NT2/D1 (cell line): ENCODE measurements around the gene TSPAN31.

Experiments used
- DNase-seq: peaks from one replicate; pipeline ENCODE4 v3.0.0-alpha.2; 2011; ENCODE audit warnings: low read depth, low spot score
- H3K27me3 ChIP-seq: 2 replicates; pipeline ENCODE4 v1.6.0; 2011; ENCODE audit warnings: mild to moderate bottlenecking; ENCODE audit not compliant: insufficient read length, insufficient read depth
- H3K36me3 ChIP-seq: 2 replicates; pipeline ENCODE4 v1.6.1; 2011; ENCODE audit warnings: mild to moderate bottlenecking, low read length, mixed read lengths; ENCODE audit not compliant: insufficient read depth, insufficient read length
- H3K4me1 ChIP-seq: 2 replicates; pipeline ENCODE4 v1.5.1; 2011; ENCODE audit not compliant: insufficient read depth, insufficient read length
- H3K4me3 ChIP-seq: 2 replicates; pipeline ENCODE4 v1.5.1; 2011; ENCODE audit warnings: low read depth; ENCODE audit not compliant: insufficient read length
- H3K9ac ChIP-seq: 2 replicates; pipeline ENCODE4 v1.6.0; 2011; ENCODE audit warnings: low read depth; ENCODE audit not compliant: insufficient read length
- H3K9me3 ChIP-seq: 2 replicates; pipeline ENCODE4 v1.5.1; 2011; ENCODE audit warnings: mild to moderate bottlenecking, low read length; ENCODE audit not compliant: insufficient read depth
- SUZ12 ChIP-seq: IDR thresholded peaks from 2 replicates; pipeline ENCODE4 v1.6.1; 2011; ENCODE audit not compliant: insufficient read length, insufficient read depth; ENCODE audit errors: extremely low read depth
- YY1 ChIP-seq: IDR thresholded peaks from 2 replicates; pipeline ENCODE4 v1.6.1; 2011; ENCODE audit not compliant: insufficient read length, insufficient read depth
- ZNF274 ChIP-seq: IDR thresholded peaks from 2 replicates; pipeline ENCODE4 v1.6.1; 2011; ENCODE audit warnings: mild to moderate bottlenecking, low read depth, low read length

TSPAN31 gene

GRCh38 chr12:57781244-57781643 lies 36.4 kb downstream of the TSPAN31 start:
- Histone ChIP-seq H3K27me3 (no peaks in the 10 kb centered on the region), H3K4me1 (no peaks in the 10 kb centered on the region), H3K4me3 (no peak overlapping the region), H3K9ac (no peak overlapping the region), H3K9me3 (no peaks in the 10 kb centered on the region), H3K36me3 (peaks cover 33% of the 10 kb centered on the region)
- no peak for TF ChIP-seq SUZ12
- no peak for TF ChIP-seq ZNF274
- TF ChIP-seq YY1 = no peak
- DNase-seq = no peak

- Histone ChIP-seq H3K9ac (no peak overlapping the region), H3K9me3 (no peaks in the 10 kb centered on the region), H3K27me3 (no peaks in the 10 kb centered on the region), H3K4me3 (no peak overlapping the region), H3K36me3 (peaks cover 38% of the 10 kb centered on the region), H3K4me1 (no peaks in the 10 kb centered on the region)
- TF ChIP-seq YY1 = no peak
- TF ChIP-seq ZNF274 = no peak
- no peak for TF ChIP-seq SUZ12
- DNase-seq = no peak
Measured at GRCh38 chr12:57781801-57782200, 37.0 kb downstream of the TSPAN31 start.

GRCh38 chr12:57782243-57782607 lies 37.4 kb downstream of the TSPAN31 start:
- DNase-seq = no peak
- peak overlapping the region; percentile 100 for H3K4me3 ChIP-seq
- no peaks in the 10 kb centered on the region for H3K9me3 ChIP-seq
- H3K36me3 ChIP-seq = peaks cover 40% of the 10 kb centered on the region
- no peaks in the 10 kb centered on the region for H3K4me1 ChIP-seq
- no peak for TF ChIP-seq SUZ12
- TF ChIP-seq YY1 = no peak
- TF ChIP-seq ZNF274 = no peak
- H3K9ac ChIP-seq = no peak overlapping the region
- no peaks in the 10 kb centered on the region for H3K27me3 ChIP-seq

GRCh38 chr12:57782608-57783465 lies 38.0 kb downstream of the TSPAN31 start, which contains the start of gene TSFM:
Gene TSFM, plus strand, starts transcription at chr12:57782787. Its CDS starts 15 bp downstream, at chr12:57782802.
- Histone ChIP-seq H3K4me1 (no peaks in the 10 kb centered on the region), H3K9me3 (no peaks in the 10 kb centered on the region), H3K4me3 (peak within 1 kb of the TSS; percentile 100), H3K27me3 (no peaks in the 10 kb centered on the region), H3K9ac (peak within 1 kb of the TSS; percentile 98), H3K36me3 (peaks cover 46% of the 10 kb centered on the region)
- TF ChIP-seq SUZ12 (no peak), ZNF274 (no peak), YY1 (no peak)
- DNase-seq = peak; percentile 92

- Histone ChIP-seq H3K27me3 (no peaks in the 10 kb centered on the region), H3K4me1 (no peaks in the 10 kb centered on the region), H3K9ac (peak overlapping the region; percentile 98), H3K9me3 (no peaks in the 10 kb centered on the region), H3K36me3 (peaks cover 52% of the 10 kb centered on the region), H3K4me3 (peak overlapping the region; percentile 100)
- no peak for DNase-seq
- no peak for TF ChIP-seq YY1
- TF ChIP-seq SUZ12 = no peak
- TF ChIP-seq ZNF274 = no peak
Measured at GRCh38 chr12:57783466-57783801, 38.6 kb downstream of the TSPAN31 start.

GRCh38 chr12:57783861-57784260 lies 39.0 kb downstream of the TSPAN31 start:
- TF ChIP-seq ZNF274 = no peak
- TF ChIP-seq YY1 = no peak
- no peak for TF ChIP-seq SUZ12
- Histone ChIP-seq H3K9me3 (no peaks in the 10 kb centered on the region), H3K4me3 (no peak overlapping the region), H3K27me3 (no peaks in the 10 kb centered on the region), H3K9ac (no peak overlapping the region), H3K4me1 (no peaks in the 10 kb centered on the region), H3K36me3 (peaks cover 56% of the 10 kb centered on the region)
- no peak for DNase-seq

- Histone ChIP-seq H3K4me1 (no peaks in the 10 kb centered on the region), H3K4me3 (no peak overlapping the region), H3K36me3 (peaks cover 79% of the 10 kb centered on the region), H3K9ac (no peak overlapping the region), H3K27me3 (no peaks in the 10 kb centered on the region), H3K9me3 (no peaks in the 10 kb centered on the region)
- no peak for DNase-seq
- no peak for TF ChIP-seq ZNF274
- TF ChIP-seq YY1 = no peak
- no peak for TF ChIP-seq SUZ12
Measured at GRCh38 chr12:57793920-57794319, 49.1 kb downstream of the TSPAN31 start.
